GM12892 (cell line): ENCODE data around the gene PES1.

Experiments
- DNase-seq: peaks from one replicate; pipeline ENCODE4 v3.0.0; 2011; ENCODE audit not compliant: insufficient read length
- FAIRE-seq: peaks from 2 replicates; lab custom pipeline; 2011; peaks lifted over from hg19 to GRCh38; lab: Jason Lieb, UNC
- POLR2A ChIP-seq: IDR thresholded peaks from 2 replicates; pipeline ENCODE4 v1.6.1; 2011; ENCODE audit warnings: low read depth, low read length, control low read depth
- POLR2AphosphoS5 ChIP-seq: IDR thresholded peaks from 2 replicates; pipeline ENCODE4 v1.6.1; 2011; ENCODE audit warnings: low read depth, low read length, control low read depth
- TAF1 ChIP-seq: IDR thresholded peaks from 2 replicates; pipeline ENCODE4 v1.6.1; 2011; ENCODE audit warnings: low read depth, mild to moderate bottlenecking, control low read depth, low read length, borderline replicate concordance

The PES1 gene

DNA sequence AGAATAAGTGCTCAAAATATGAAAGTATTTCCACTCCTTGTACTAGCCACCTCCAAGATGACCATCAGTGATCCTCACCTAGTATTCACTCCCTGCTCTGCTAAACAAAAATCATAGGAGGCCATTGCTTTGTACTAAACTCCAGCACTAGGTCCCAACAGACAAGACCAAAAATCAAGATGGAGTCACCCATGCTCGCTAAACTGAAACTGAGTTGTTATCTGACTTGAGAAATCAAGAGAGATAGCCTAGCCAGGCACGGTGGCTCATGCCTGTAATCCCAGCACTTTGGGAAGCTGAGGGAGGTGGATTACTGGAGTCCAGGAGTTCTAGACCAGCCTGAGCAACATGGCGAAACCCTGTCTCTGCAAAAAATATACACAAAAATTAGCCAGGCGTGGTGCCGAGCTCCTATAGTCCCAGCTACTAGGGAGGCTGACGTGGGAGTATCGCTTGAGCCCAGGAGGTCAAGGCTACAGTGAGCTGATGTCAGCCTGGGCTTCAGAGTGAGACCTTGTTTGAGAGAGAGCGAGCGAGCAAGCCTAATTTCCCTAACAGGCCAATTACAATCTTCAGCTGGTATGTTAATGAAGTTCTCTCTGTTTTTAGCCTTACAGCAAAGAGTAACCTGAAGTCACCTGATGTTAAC lies 54.5 kb downstream of the PES1 start:
- TF ChIP-seq TAF1: no peak
- no peak for TF ChIP-seq POLR2AphosphoS5
- no peak for TF ChIP-seq POLR2A
- FAIRE-seq (no peak), DNase-seq (no peak)

- TF ChIP-seq POLR2A: no peak
- no peak for TF ChIP-seq TAF1
- TF ChIP-seq POLR2AphosphoS5: no peak
- FAIRE-seq (no peak), DNase-seq (no peak)
Observed at GRCh38 chr22:30535182-30535581, 56.5 kb downstream of the PES1 start.

DNA sequence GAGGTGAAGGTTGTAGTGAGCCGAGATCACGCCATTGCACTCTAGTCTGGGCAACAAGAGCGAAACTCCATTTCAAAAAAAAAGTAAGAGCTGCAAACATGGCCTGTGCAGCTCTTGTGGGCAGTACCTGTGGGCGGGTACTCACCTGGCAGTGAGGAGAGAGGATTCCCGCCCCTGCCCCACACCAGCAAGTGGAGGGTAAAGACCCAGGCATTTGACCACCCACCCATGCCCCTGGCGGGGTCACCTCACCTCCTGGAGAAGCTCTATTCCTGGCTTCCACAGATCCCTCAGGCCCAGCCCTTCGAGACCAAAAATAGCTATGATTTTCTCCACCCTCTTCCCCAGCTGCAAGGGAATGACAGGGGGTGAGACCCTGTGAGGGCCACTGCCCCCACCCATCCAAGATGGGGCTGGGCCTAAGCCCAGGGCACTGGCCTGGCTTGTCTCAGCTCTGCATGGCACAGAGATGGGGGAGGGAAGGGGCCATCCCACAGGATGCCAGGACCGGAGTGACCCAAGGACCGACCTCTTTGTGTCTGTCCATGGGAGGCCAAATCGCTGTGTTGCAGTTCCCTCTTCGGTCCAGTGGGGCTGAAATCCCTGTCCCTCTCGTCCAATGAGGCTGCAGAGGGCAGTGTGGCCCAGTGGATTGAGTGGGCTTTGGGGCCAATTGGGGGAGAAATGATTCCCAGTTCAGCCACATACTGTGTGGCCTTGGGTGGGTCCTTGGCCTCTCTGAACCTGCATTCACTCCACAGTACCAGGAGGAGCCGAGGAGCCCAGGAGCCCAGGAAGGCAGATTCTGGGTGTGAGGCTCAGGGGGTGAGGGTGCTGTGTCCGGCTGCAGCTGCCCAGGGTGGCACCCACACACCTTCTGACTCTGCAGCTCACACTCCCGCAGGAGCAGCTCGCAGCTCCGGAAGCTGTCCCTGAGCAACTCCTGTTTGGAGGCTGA lies 59.8 kb downstream of the PES1 start:
- no peak for FAIRE-seq
- DNase-seq: no peak
- no peak for TF ChIP-seq POLR2AphosphoS5
- no peak for TF ChIP-seq TAF1
- no peak for TF ChIP-seq POLR2A

DNA sequence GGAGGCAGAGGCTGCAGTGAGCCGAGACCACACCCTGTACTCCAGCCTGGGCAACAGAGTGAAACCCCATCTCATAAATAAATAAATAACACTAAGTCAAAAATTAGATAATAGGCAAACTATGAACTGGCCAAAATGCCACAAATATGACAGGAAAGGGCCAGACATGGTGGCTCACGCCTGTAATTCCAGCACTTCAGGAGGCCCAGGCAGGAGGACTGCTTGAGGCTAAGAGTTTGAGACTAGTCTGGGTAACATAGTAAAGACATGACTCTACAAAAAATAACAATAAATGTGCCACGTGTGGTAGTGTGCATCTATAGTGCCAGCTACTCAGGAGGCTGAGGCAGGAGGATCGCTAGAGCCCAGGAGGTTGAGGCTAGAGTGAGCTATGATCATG lies 65.1 kb downstream of the PES1 start:
- DNase-seq (no peak), FAIRE-seq (no peak)
- TF ChIP-seq POLR2AphosphoS5 (no peak), TAF1 (no peak), POLR2A (no peak)
